Choroid plexus epithelial cell (primary cell): ENCODE results near the gene ASRGL1.

Experiments used
- DNase-seq: peaks from one replicate; pipeline ENCODE4 v3.0.0-alpha.2; 2010; ENCODE audit warnings: low read depth
- H3K4me3 ChIP-seq: 2 replicates; pipeline ENCODE4 v1.5.1; 2011; ENCODE audit warnings: low read depth, mild to moderate bottlenecking, control low read depth, low read length, moderate library complexity
- CTCF ChIP-seq: conservative IDR thresholded peaks from 2 replicates; pipeline ENCODE4 v1.5.1; 2011; ENCODE audit warnings: low read depth, mild to moderate bottlenecking, control low read depth, inconsistent platforms, low read length, moderate library complexity

Gene ASRGL1

DNA sequence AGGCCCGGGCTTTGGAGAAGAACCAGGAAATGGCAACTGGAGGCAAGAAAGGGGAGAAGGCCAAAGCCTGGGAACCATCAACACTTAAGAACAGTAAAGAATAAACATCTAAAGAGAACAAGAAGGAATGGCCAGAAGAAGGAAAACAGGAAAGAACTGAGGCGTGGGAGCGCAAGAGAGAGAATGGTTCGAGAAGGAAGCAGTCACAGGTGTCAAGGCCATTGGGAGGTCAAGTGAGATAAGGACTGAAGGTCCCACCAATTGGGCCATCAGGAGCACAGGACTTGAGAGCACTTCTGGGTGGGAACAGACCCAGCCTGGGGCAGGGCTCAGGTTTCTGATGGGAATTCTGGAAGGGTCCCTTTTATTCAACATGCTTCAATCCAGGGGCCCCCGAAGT lies 80.9 kb downstream of the ASRGL1 start:
- TF ChIP-seq CTCF: no peak
- no peak for DNase-seq
- H3K4me3 ChIP-seq: no peak overlapping the region

DNA sequence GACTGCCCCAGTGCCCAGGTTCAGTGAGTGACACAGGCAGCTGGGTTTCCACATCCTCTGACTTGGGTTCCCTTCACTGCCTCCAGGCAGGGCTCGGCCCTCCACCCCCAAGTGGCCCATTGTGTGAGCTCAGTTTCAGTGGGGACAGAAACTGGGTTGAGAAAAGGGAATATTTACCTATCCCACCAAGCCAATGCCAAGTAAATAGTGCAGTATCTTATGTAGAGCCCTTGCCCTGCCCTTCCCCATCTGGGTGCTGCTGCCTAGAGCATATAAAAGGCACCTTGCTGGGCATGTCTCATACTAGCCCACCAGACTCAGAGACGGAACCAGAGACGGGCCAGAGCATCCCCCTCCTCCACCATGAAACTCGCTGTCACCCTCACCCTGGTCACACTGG lies 81.5 kb downstream of the ASRGL1 start, which contains the start of gene SCGB1A1:
Gene SCGB1A1 (plus strand): TSS at position 301 of the 400 bp plus-strand sequence. CDS start 63 bp downstream, at position 364.
- DNase-seq: no peak
- H3K4me3 ChIP-seq: no peak within 1 kb of the TSS
- no peak for TF ChIP-seq CTCF

DNA sequence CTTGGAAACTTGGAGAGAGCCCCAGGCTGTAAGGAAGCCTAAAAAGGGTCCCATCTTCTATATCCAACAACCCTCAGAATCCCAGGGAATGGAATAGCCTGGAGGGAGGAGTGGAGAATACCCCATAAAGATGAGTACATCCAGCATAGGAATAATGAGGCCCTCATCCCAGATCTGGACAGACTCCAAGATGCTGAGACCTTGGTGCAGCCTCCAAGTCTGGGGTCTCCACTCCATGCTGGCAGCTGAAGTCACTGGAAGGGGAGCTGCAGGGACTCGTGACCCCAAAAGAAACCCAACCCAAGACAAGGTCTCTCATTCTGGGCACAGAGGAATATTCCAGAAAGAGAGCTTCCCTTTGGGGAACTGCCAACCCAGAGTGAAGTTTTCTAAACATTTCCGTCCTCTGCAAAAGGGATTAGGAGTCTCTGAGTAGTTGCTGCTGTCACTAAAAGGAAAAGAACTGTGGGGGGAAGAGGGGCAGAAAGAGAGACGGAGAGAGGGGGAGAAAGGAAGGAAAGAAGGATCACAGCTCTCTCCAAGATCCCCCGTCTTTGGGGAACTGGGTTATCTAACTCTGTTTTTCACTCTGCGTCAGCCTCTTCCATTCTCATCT lies 82.2 kb downstream of the ASRGL1 start:
- no peak overlapping the region for H3K4me3 ChIP-seq
- no peak for DNase-seq
- no peak for TF ChIP-seq CTCF

DNA sequence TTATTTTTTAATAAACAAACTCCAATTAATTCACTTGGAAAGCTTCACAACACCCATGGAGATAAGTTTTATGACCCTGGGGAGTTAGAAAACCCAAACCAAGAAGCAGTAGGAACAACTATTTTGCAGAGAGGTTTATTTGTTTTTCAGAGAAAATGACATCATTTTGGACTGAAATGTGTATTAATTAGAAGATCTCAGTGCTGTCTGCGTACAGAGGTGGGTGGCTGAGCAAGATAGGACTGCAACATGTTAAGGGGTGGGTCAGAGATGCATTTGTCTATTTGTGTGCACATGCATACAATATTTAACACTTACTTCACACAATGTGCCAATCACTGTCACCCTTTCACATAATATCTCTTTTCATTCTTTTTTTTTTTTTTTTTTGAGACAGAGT lies 82.7 kb downstream of the ASRGL1 start:
- no peak for TF ChIP-seq CTCF
- DNase-seq: no peak
- no peak overlapping the region for H3K4me3 ChIP-seq

GRCh38 chr11:62420882-62421281 lies 83.6 kb downstream of the ASRGL1 start:
- no peak overlapping the region for H3K4me3 ChIP-seq
- TF ChIP-seq CTCF: no peak
- no peak for DNase-seq

DNA sequence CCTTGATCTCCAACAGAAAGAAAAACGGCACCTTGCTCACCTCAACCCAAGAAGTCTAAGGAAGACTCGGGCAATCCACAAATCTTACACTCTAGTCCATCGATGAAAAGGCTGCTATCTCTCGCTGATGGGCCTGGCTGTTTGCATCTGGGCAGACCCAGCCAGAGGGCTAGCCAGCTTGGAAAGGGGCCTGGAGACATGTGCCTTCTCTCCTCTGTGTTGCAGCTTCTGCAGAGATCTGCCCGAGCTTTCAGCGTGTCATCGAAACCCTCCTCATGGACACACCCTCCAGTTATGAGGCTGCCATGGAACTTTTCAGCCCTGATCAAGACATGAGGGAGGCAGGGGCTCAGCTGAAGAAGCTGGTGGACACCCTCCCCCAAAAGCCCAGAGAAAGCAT lies 84.7 kb downstream of the ASRGL1 start:
- DNase-seq: no peak
- no peak for TF ChIP-seq CTCF
- no peak overlapping the region for H3K4me3 ChIP-seq

- H3K4me3 ChIP-seq: no peak overlapping the region
- no peak for TF ChIP-seq CTCF
- no peak for DNase-seq
These were observed 85.8 kb downstream of the ASRGL1 start for GRCh38 chr11:62423012-62423411.
